ENCODE data around the gene DDX5.
"Not testable (repeated sequence)": the region's sequence is repeated elsewhere in the genome, so short reads cannot be mapped to it uniquely, and the experiment has no call there.

Gene DDX5

GRCh38 chr17:64507413-64507782 is 1.3 kb upstream of the DDX5 start:
- DNase-seq (ENCODE audit: low spot score), result peak; percentile 75

GRCh38 chr17:64506576-64507412 is 705 bp upstream of the DDX5 start, which contains the start of gene CEP95:
TSS of gene CEP95 (plus strand) at chr17:64506977. CDS start at chr17:64507098, 121 bp downstream.
- peak; percentile 96 for DNase-seq (ENCODE audit: low spot score)

- DNase-seq (ENCODE audit: low spot score), result peak; percentile 89
Measured at GRCh38 chr17:64505340-64506200, 519 bp downstream of the DDX5 start.

- DNase-seq (ENCODE audit: low spot score), result peak; percentile 81
Measured at GRCh38 chr17:64504769-64505339, 1.2 kb downstream of the DDX5 start.

GRCh38 chr17:64503821-64504768 is 2.0 kb downstream of the DDX5 start:
- DNase-seq (ENCODE audit: low spot score), result peak; percentile 22

- DNase-seq (ENCODE audit: low spot score), result no peak
Measured at GRCh38 chr17:64503341-64503740, 2.7 kb downstream of the DDX5 start.

- DNase-seq (ENCODE audit: low spot score), result no peak
Measured at GRCh38 chr17:64502809-64503208, 3.3 kb downstream of the DDX5 start.

GRCh38 chr17:64502021-64502420 is 4.1 kb downstream of the DDX5 start:
- no peak for DNase-seq (ENCODE audit: low spot score)

GRCh38 chr17:64500862-64501765 is 5.0 kb downstream of the DDX5 start:
- no peak for DNase-seq (ENCODE audit: low spot score)

GRCh38 chr17:64500487-64500859 is 5.6 kb downstream of the DDX5 start:
- no peak for DNase-seq (ENCODE audit: low spot score)

GRCh38 chr17:64499805-64500486 is 6.1 kb downstream of the DDX5 start:
- DNase-seq (ENCODE audit: low spot score), result no peak

GRCh38 chr17:64498308-64499203 is 7.5 kb downstream of the DDX5 start:
- DNase-seq (ENCODE audit: low spot score), result no peak

- DNase-seq (ENCODE audit: low spot score), result no peak
Measured at GRCh38 chr17:64497565-64498035, 8.5 kb downstream of the DDX5 start.

GRCh38 chr17:64496786-64497564 is 9.1 kb downstream of the DDX5 start, which contains the start of gene POLG2:
TSS of gene POLG2 (minus strand) at chr17:64497054. CDS start at chr17:64496968, 86 bp downstream.
- peak; percentile 94 for DNase-seq (ENCODE audit: low spot score)

GRCh38 chr17:64496348-64496785 is 9.7 kb downstream of the DDX5 start:
- DNase-seq (ENCODE audit: low spot score), result no peak

- DNase-seq (ENCODE audit: low spot score), result not testable (repeated sequence)
Measured at GRCh38 chr17:64495300-64495699, 10.8 kb downstream of the DDX5 start.

- no peak for DNase-seq (ENCODE audit: low spot score)
Measured at GRCh38 chr17:64494121-64494520, 12.0 kb downstream of the DDX5 start.

All from hematopoietic multipotent progenitor cell treated with erythropoietin and hydrocortisone succinate and interleukin-3 and kit ligand, for 17 days (in vitro differentiated cells).